Gastrocnemius medialis (tissue), 4 donors: ENCODE results near the gene ATXN10. TPM values are rescaled to one million over a fixed set of nuclear protein-coding genes. Genes with fewer than 3 reads are reported as not detected.
"Not testable (repeated sequence)": the region's sequence is repeated elsewhere in the genome, so short reads cannot be mapped to it uniquely, and the experiment has no call there.

Source experiments
- ATAC-seq, 2 donors: fragments of 150-250 bp; one replicate each; pipeline ENCODE4 v1.9.1; 2016
- DNase-seq, 2 donors: peaks; one replicate each; pipeline ENCODE4 v3.0.0-alpha.2; 2019
- H3K27ac ChIP-seq, 4 donors: fragments of 200-600 bp; sonication (generic); 1 replicate in 1 of 4; 2 replicates in 3 of 4; pipeline ENCODE4 v1.5.1; 2016 to 2018; ENCODE audit warnings: mild to moderate bottlenecking in 2 of 4, moderate library complexity in 1 of 4
- H3K27me3 ChIP-seq, 3 donors: fragments of 200-600 bp; sonication (generic) in 2 of 3; 1 replicate in 1 of 3; 2 replicates in 2 of 3; pipeline versions ENCODE4 v1.5.1 to v1.6.0; 2016 to 2019; ENCODE audit warnings: mild to moderate bottlenecking in 1 of 3, moderate library complexity in 1 of 3
- H3K36me3 ChIP-seq, 2 donors: fragments of 200-600 bp; sonication (generic) in 1 of 2; one replicate each; pipeline ENCODE4 v1.5.1; 2017 to 2018
- H3K4me1 ChIP-seq, 2 donors: fragments of 200-600 bp; sonication (generic) in 1 of 2; one replicate each; pipeline ENCODE4 v1.5.1; 2016 to 2017; ENCODE audit warnings: mild to moderate bottlenecking in 2 of 2
- H3K4me3 ChIP-seq, 4 donors: fragments of 200-600 bp; sonication (generic) in 3 of 4; 1 replicate in 1 of 4; 2 replicates in 3 of 4; pipeline ENCODE4 v1.5.1; 2016 to 2019; ENCODE audit warnings: mild to moderate bottlenecking in 2 of 4
- H3K9me3 ChIP-seq, 3 donors: fragments of 200-600 bp; sonication (generic) in 2 of 3; 1 replicate in 1 of 3; 2 replicates in 2 of 3; pipeline ENCODE4 v1.5.1; 2016 to 2019
- CTCF ChIP-seq, 5 experiments: fragments of 450-650 bp in 3 of 5; fragments of 200-600 bp in 2 of 5; sonication (generic) in 2 of 5; IDR thresholded peaks in 4 of 5; conservative IDR thresholded peaks in 1 of 5; 1 replicate in 4 of 5; 2 replicates in 1 of 5; pipeline ENCODE4 v1.5.1; 2016 to 2019; ENCODE audit warnings: antibody characterized with exemption in 5 of 5, mild to moderate bottlenecking in 3 of 5, moderate library complexity in 3 of 5
- POLR2A ChIP-seq, 2 donors: fragments of 450-650 bp; IDR thresholded peaks; one replicate each; pipeline ENCODE4 v1.6.1; 2017; ENCODE audit warnings: antibody characterized with exemption in 2 of 2, mild to moderate bottlenecking in 2 of 2, moderate library complexity in 2 of 2
- in situ Hi-C, 4 donors: fragments of 200-750 bp; cut with MboI; loops; one replicate each; pipeline versions ENCODE4 v1.15.0 to v1.8.0; 2017; ENCODE audit warnings: low sequenced_read_pairs in 4 of 4
- intact Hi-C: fragments of 100-400 bp; cut with DNase I; formaldehyde crosslinking; loops from one replicate; pipeline ENCODE4 v1.15.1; 2023; ENCODE audit warnings: low total_unique reads
- total RNA-seq, 4 donors: library from RNA; depleted of rRNA; stranded (reverse); fragments of >200 nt; gene quantifications; one replicate each; pipeline versions ENCODE4 v1.1.0 to v1.2.3, GENCODE V29; 2016

ATXN10 gene
- total RNA-seq, 4 donors from 2014 or later = 52.9 to 98.9 (median 78.5) TPM

GRCh38 chr22:45788522-45788921 lies 116.9 kb downstream of the ATXN10 start:
- TF ChIP-seq CTCF (IDR thresholded peaks at IDR 0.05 in 4 of 5, conservative IDR thresholded peaks at IDR 0.05 in 1 of 5) = no peak
- no peak for TF ChIP-seq POLR2A (IDR thresholded peaks at IDR 0.05)
- Histone ChIP-seq H3K36me3 (no peaks in the 10 kb centered on the region), H3K27me3 (no peaks in the 10 kb centered on the region), H3K27ac (no peak overlapping the region), H3K9me3 (no peaks in the 10 kb centered on the region), H3K4me3 (no peak overlapping the region), H3K4me1 (peaks cover 29 to 31% of the 10 kb centered on the region in 2 donors)
- intact Hi-C loops (no loop called here), in situ Hi-C loops (no loop called here)
- DNase-seq (no peak), ATAC-seq (no peak)

DNA sequence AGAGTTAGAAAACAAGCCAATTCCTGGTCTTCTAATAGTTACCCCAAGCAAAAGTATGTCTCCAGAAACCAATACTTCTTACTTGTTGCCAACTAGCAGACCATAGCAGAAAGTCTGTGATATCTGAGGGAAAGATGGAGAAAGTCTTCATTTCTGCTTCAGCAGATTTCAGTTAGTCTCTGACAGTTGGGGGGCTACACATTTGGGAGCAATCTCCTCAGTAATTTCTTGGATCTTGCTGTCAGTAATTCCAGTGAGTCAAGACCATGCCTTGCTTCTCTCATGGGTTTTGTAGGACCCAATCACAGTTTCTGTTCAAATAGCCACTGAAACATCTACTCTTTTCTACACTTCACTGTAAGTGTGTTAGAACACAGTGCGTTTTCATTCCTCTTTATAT lies 118.8 kb downstream of the ATXN10 start:
- Histone ChIP-seq H3K9me3 (peaks cover 0 to 6% (median 0%) of the 10 kb centered on the region in 3 donors), H3K4me3 (no peak overlapping the region), H3K36me3 (peaks cover 0 to 11% of the 10 kb centered on the region in 2 donors), H3K27me3 (no peaks in the 10 kb centered on the region), H3K4me1 (peaks cover 11 to 12% of the 10 kb centered on the region in 2 donors), H3K27ac (no peak overlapping the region)
- ATAC-seq = no peak
- no peak for TF ChIP-seq CTCF (IDR thresholded peaks at IDR 0.05 in 4 of 5, conservative IDR thresholded peaks at IDR 0.05 in 1 of 5)
- no peak for TF ChIP-seq POLR2A (IDR thresholded peaks at IDR 0.05)
- intact Hi-C loops = no loop called here
- in situ Hi-C loops = no loop called here
- DNase-seq = no peak

GRCh38 chr22:45793161-45793560 lies 121.5 kb downstream of the ATXN10 start:
- intact Hi-C loops (no loop called here), in situ Hi-C loops (no loop called here)
- DNase-seq (no peak), ATAC-seq (no peak)
- Histone ChIP-seq H3K27me3 (no peaks in the 10 kb centered on the region), H3K9me3 (peaks cover 0 to 7% (median 0%) of the 10 kb centered on the region in 3 donors), H3K4me1 (no peaks in the 10 kb centered on the region), H3K36me3 (peaks cover 0 to 15% of the 10 kb centered on the region in 2 donors), H3K27ac (no peak overlapping the region), H3K4me3 (no peak overlapping the region)
- TF ChIP-seq CTCF (IDR thresholded peaks at IDR 0.05 in 4 of 5, conservative IDR thresholded peaks at IDR 0.05 in 1 of 5) = no peak
- TF ChIP-seq POLR2A (IDR thresholded peaks at IDR 0.05) = no peak

- intact Hi-C loops = no loop called here
These were observed 122.3 kb downstream of the ATXN10 start for GRCh38 chr22:45793892-45794291.

GRCh38 chr22:45796009-45796408 lies 124.4 kb downstream of the ATXN10 start:
- H3K4me1 ChIP-seq, H3K4me3 ChIP-seq, ATAC-seq, in situ Hi-C loops, H3K27me3 ChIP-seq, H3K27ac ChIP-seq, H3K9me3 ChIP-seq, intact Hi-C loops, DNase-seq: not testable (repeated sequence)
- H3K36me3 ChIP-seq = peaks cover 0 to 15% of the 10 kb centered on the region in 2 donors

More at GRCh38 chr22:45793892-45794291, 122.3 kb downstream of the ATXN10 start:
- Histone ChIP-seq H3K36me3 (peaks cover 0 to 15% of the 10 kb centered on the region in 2 donors), H3K9me3 (peaks cover 0 to 7% (median 0%) of the 10 kb centered on the region in 3 donors), H3K27ac (no peak overlapping the region), H3K4me3 (no peak overlapping the region), H3K27me3 (no peaks in the 10 kb centered on the region), H3K4me1 (no peaks in the 10 kb centered on the region)
- in situ Hi-C loops = no loop called here
- ATAC-seq (no peak), DNase-seq (no peak)
- TF ChIP-seq POLR2A (IDR thresholded peaks at IDR 0.05) (no peak), CTCF (IDR thresholded peaks at IDR 0.05 in 4 of 5, conservative IDR thresholded peaks at IDR 0.05 in 1 of 5) (no peak)
